AG04450 (cell line): ENCODE measurements around the gene KCNJ11. TPM values are rescaled to one million over a fixed set of nuclear protein-coding genes. Genes with fewer than 3 reads are reported as not detected.

Experiments
- CTCF ChIA-PET: fragments of 300-600, 350-600 bp; formaldehyde crosslinking; extraction: SDS; loops from one replicate; lab custom pipeline; 2022; ENCODE audit warnings: antibody characterized with exemption, inconsistent platforms; lab: Charles Lee
- POLR2A ChIA-PET: fragments of 350-600 bp; formaldehyde crosslinking; extraction: SDS; loops from one replicate; lab custom pipeline; 2021; ENCODE audit warnings: antibody characterized with exemption, inconsistent platforms; lab: Yijun Ruan, JAX
- DNase-seq: peaks from one replicate; pipeline ENCODE4 v3.0.0-alpha.2; 2011; ENCODE audit warnings: low read depth, low spot score
- H3K27ac ChIP-seq: one replicate; pipeline ENCODE4 v1.5.1; 2012; ENCODE audit warnings: low read depth, low read length, control low read depth
- H3K27me3 ChIP-seq: one replicate; pipeline ENCODE4 v1.6.0; 2012; ENCODE audit warnings: low read length; ENCODE audit not compliant: control insufficient read depth, insufficient read depth
- H3K4me3 ChIP-seq: 2 replicates; pipeline ENCODE4 v1.5.1; 2011; ENCODE audit warnings: mild to moderate bottlenecking, low read depth, low read length, control low read depth
- H3K9me3 ChIP-seq: 2 replicates; pipeline ENCODE4 v1.5.1; 2012; ENCODE audit warnings: low read length; ENCODE audit not compliant: control insufficient read depth, insufficient read depth
- CTCF ChIP-seq: IDR thresholded peaks from 2 replicates; pipeline ENCODE4 v1.5.1; 2011; ENCODE audit warnings: low read depth, low read length, control low read depth, inconsistent platforms
- polyA plus RNA-seq: library from polyadenylated mRNA; depleted of rRNA; stranded (reverse); fragments of >200 nt; gene quantifications from 2 replicates; pipeline ENCODE4 v1.2.3, GENCODE V29; 2011

The KCNJ11 gene
- polyA plus RNA-seq, 1 experiment, result not detected

- TF ChIP-seq CTCF, result no peak
- no peak overlapping the region for H3K27ac ChIP-seq
- no peak overlapping the region for H3K4me3 ChIP-seq
- H3K9me3 ChIP-seq, result peaks cover 35% of the 10 kb centered on the region
- ChIA-PET POLR2A (no interaction called here), CTCF (interaction anchor here (0.6 to 1.3 kb wide), 2 partner anchors 14 to 240 kb away, joined by 3 read pairs; no protein-coding TSS in a partner anchor)
- no peaks in the 10 kb centered on the region for H3K27me3 ChIP-seq
- no peak for DNase-seq
These were observed 19.4 kb downstream of the KCNJ11 start for GRCh38 chr11:17369094-17369493.

- ChIA-PET POLR2A (no interaction called here), CTCF (interaction anchor here (0.6 to 5.6 kb wide), 4 partner anchors 14 to 240 kb away, joined by 3 to 41 read pairs (median 3); no protein-coding TSS in a partner anchor)
- H3K27ac ChIP-seq, result no peak overlapping the region
- no peak for DNase-seq
- no peak for TF ChIP-seq CTCF
- no peak overlapping the region for H3K4me3 ChIP-seq
- H3K9me3 ChIP-seq, result peaks cover 35% of the 10 kb centered on the region
- H3K27me3 ChIP-seq, result no peaks in the 10 kb centered on the region
These were observed 19.9 kb downstream of the KCNJ11 start for GRCh38 chr11:17368551-17368950.

- TF ChIP-seq CTCF, result no peak
- peaks cover 17% of the 10 kb centered on the region for H3K9me3 ChIP-seq
- H3K27ac ChIP-seq, result no peak overlapping the region
- ChIA-PET CTCF (interaction anchor here (0.9 to 5.6 kb wide), 4 partner anchors 13 to 161 kb away, joined by 3 to 64 read pairs (median 24); no protein-coding TSS in a partner anchor), POLR2A (interaction anchor here (0.7 kb wide), 1 partner anchor 13 kb away, joined by 4 read pairs; no protein-coding TSS in a partner anchor)
- H3K27me3 ChIP-seq, result no peaks in the 10 kb centered on the region
- no peak overlapping the region for H3K4me3 ChIP-seq
- DNase-seq, result no peak
These were observed 22.0 kb downstream of the KCNJ11 start for GRCh38 chr11:17366495-17366894.

GRCh38 chr11:17354601-17354991 is 33.9 kb downstream of the KCNJ11 start:
- Histone ChIP-seq H3K27ac (no peak overlapping the region), H3K4me3 (no peak overlapping the region; the same call in 1 of the 2 replicates), H3K9me3 (no peaks in the 10 kb centered on the region), H3K27me3 (no peaks in the 10 kb centered on the region)
- TF ChIP-seq CTCF, result peak; percentile 73
- peak; percentile 26 for DNase-seq
- CTCF ChIA-PET, result interaction anchor here (0.6 to 5.9 kb wide), 46 partner anchors 10 to 1425 kb away, joined by 3 to 64 read pairs (median 4); partner anchors contain the start of gene PIK3C2A
- POLR2A ChIA-PET, result interaction anchor here (0.7 to 1.8 kb wide), 6 partner anchors 12 to 151 kb away, joined by 3 to 12 read pairs (median 6); partner anchors contain the start of gene NUCB2
